Activated CD8-positive, alpha-beta memory T cell treated with anti-CD3 and anti-CD28 coated beads, Interleukin-2, amount 10 ng/mL, durations not matched to agents 7 days and 5 days (primary cell): Measurements from ENCODE around the gene MAML2. TPM values are rescaled to one million over a fixed set of nuclear protein-coding genes. Genes with fewer than 3 reads are reported as not detected.
"Not testable (repeated sequence)": the region's sequence is repeated elsewhere in the genome, so short reads cannot be mapped to it uniquely, and the experiment has no call there.

Experiments used
- ATAC-seq: fragments of 150-1000 bp; cut with Tn5 transposase; one replicate; pipeline ENCODE4 v1.10.0; 2021; ENCODE audit warnings: moderate library complexity
- CTCF ChIA-PET: fragments of 350-600 bp; sonication (Branson Sonifier 250); formaldehyde crosslinking; loops from one replicate; lab custom pipeline; 2021; ENCODE audit warnings: antibody characterized with exemption; lab: Charles Lee
- DNase-seq: peaks from one replicate; pipeline ENCODE4 v3.0.0-alpha.2; 2020
- H3K27ac Mint-ChIP-seq: one replicate; pipeline ENCODE4 v1.8.0; 2021; ENCODE audit warnings: mild to moderate bottlenecking, mixed read lengths
- H3K27me3 Mint-ChIP-seq: one replicate; pipeline ENCODE4 v1.8.0; 2021; ENCODE audit warnings: mixed read lengths
- H3K36me3 Mint-ChIP-seq: one replicate; pipeline ENCODE4 v1.8.0; 2021; ENCODE audit warnings: mild to moderate bottlenecking, mixed read lengths
- H3K4me1 Mint-ChIP-seq: one replicate; pipeline ENCODE4 v1.8.0; 2021; ENCODE audit warnings: mixed read lengths
- H3K4me3 Mint-ChIP-seq: one replicate; pipeline ENCODE4 v1.8.0; 2021; ENCODE audit warnings: mild to moderate bottlenecking, moderate library complexity, mixed read lengths
- H3K9me3 Mint-ChIP-seq: one replicate; pipeline ENCODE4 v1.8.0; 2022; ENCODE audit warnings: low read depth, mixed read lengths
- total RNA-seq, 2 experiments: library from RNA; stranded (reverse); gene quantifications; one replicate each; pipeline ENCODE4 v1.2.3, GENCODE V29; 2021

MAML2 gene
- total RNA-seq, 2 experiments from 2014 or later = 12.7 to 14.5 TPM

DNA sequence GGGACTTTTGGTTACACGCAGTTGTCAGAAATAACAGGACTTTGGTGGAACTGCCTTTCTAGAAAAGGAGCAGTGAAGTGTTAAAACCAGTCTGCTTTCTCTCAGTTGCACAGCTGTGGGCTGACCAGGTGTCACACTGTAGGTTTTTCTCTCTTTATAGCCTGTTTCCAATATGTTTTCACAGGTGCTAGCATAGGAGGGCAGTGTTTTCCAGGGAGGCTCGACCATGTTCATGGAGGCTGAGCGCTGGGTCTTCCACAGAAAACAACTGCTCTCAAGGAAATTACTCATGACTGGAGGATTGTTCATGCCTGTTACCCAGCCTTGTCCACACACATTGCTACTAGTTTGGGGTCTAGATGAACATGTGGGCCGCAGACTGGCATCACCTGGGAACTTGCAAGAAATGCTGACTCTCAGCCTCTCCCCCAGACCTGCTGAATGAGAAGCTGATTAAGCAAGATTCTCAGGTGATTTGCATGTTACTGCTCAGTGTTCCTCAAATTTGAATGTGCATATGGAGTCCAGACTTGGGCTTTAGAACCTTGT is 157.7 kb downstream of the MAML2 start:
- no peaks in the 10 kb centered on the region for H3K9me3 Mint-ChIP-seq
- ATAC-seq = no peak
- no peak for DNase-seq
- no peaks in the 10 kb centered on the region for H3K27me3 Mint-ChIP-seq
- CTCF ChIA-PET = interaction anchor here (0.8 to 1.2 kb wide), 2 partner anchors 9 to 40 kb away, joined by 3 read pairs; no protein-coding TSS in a partner anchor
- H3K4me1 Mint-ChIP-seq = peaks cover 30% of the 10 kb centered on the region
- H3K27ac Mint-ChIP-seq = no peak overlapping the region
- peaks cover 2% of the 10 kb centered on the region for H3K36me3 Mint-ChIP-seq
- H3K4me3 Mint-ChIP-seq = no peak overlapping the region

DNA sequence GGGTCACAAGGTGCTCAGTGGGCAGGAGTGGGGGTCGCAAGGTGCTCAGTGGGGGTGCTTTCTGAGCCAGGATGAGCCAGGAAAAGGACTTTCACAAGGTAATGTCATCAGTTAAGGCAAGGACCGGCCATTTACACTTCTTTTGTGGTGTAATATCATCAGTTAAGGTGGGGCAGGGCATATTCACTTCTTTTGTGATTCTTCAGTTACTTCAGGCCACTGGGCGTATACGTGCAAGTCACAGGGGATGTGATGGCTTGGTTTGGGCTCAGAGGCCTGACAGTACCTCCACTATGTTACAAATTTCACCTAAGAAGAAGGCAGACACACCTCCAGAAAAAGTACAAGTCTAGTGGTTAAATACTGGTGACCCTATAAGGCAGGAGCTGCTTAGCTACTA is 162.1 kb downstream of the MAML2 start:
- DNase-seq, H3K9me3 Mint-ChIP-seq, H3K4me1 Mint-ChIP-seq, H3K4me3 Mint-ChIP-seq, CTCF ChIA-PET, H3K27ac Mint-ChIP-seq, ATAC-seq, H3K27me3 Mint-ChIP-seq: not testable (repeated sequence)
- peaks cover 15% of the 10 kb centered on the region for H3K36me3 Mint-ChIP-seq

DNA sequence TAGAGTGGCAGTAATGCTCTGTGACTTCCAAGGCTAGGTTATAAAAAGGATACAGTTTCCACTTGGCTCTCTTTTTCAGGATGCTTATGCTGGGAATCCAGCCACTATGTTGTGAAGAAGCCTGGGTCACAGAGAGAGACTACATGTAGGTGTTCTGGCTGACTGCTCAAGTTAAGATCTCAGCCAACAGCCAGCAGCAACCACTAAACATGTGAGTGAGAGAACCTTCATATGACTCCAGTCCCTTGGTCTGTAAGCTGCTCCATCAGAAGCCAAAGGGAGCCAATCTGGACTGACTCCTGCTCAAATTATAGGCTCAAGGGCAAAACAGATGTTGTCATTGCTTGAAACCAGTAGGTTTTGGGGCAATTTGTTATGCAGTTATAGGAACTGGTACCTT is 162.7 kb downstream of the MAML2 start:
- DNase-seq = no peak
- H3K4me1 Mint-ChIP-seq = peaks cover 4% of the 10 kb centered on the region
- peaks cover 15% of the 10 kb centered on the region for H3K36me3 Mint-ChIP-seq
- H3K9me3 Mint-ChIP-seq = no peaks in the 10 kb centered on the region
- H3K4me3 Mint-ChIP-seq = no peak overlapping the region
- CTCF ChIA-PET = no interaction called here
- no peak overlapping the region for H3K27ac Mint-ChIP-seq
- ATAC-seq = no peak
- H3K27me3 Mint-ChIP-seq = no peaks in the 10 kb centered on the region

DNA sequence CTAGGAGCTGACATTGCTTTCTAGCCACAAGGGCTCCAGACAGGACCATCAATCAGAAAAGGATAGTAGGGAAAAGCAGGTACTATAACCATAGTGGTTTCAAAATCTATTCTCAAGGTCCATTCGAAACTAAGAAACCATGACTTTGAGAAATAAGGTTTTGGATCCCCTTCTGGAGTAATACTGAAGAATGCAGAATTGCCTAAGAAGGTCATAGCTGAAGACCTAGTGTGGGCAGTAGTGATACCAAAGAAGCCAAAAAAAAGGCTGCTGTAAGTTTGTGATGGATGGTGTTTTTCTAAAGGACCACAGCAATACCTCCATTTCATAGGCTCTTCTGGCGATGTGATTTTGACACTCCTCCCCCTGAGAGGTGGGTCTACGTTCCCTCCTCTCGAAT is 163.1 kb downstream of the MAML2 start:
- Mint-ChIP-seq H3K4me1 (peaks cover 5% of the 10 kb centered on the region), H3K4me3 (no peak overlapping the region), H3K27me3 (no peaks in the 10 kb centered on the region), H3K36me3 (peaks cover 15% of the 10 kb centered on the region), H3K9me3 (no peaks in the 10 kb centered on the region), H3K27ac (no peak overlapping the region)
- no peak for ATAC-seq
- DNase-seq = no peak
- CTCF ChIA-PET = no interaction called here

DNA sequence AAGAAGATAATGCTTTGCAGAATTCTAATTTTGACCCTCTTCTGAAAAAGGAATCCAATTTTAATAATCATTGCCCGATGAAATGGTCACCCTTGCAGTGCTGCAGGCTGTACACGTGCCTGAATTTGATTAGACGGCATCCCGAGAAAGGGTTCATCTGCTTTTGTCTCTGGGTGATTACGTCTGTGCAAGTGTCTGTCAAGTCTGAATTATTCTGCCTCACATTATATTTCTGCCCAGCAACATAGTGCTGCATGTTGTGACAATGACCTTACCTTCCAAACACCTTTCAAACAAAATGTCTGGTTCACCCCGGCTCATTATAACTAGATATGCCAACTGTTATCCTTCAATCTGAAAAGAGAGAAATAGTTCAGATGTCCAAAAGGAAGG is 164.1 kb downstream of the MAML2 start:
- H3K9me3 Mint-ChIP-seq = no peaks in the 10 kb centered on the region
- peaks cover 11% of the 10 kb centered on the region for H3K4me1 Mint-ChIP-seq
- no peak overlapping the region for H3K4me3 Mint-ChIP-seq
- H3K27me3 Mint-ChIP-seq = no peaks in the 10 kb centered on the region
- no peak for ATAC-seq
- no peak overlapping the region for H3K27ac Mint-ChIP-seq
- CTCF ChIA-PET = no interaction called here
- DNase-seq = no peak
- H3K36me3 Mint-ChIP-seq = peaks cover 19% of the 10 kb centered on the region

DNA sequence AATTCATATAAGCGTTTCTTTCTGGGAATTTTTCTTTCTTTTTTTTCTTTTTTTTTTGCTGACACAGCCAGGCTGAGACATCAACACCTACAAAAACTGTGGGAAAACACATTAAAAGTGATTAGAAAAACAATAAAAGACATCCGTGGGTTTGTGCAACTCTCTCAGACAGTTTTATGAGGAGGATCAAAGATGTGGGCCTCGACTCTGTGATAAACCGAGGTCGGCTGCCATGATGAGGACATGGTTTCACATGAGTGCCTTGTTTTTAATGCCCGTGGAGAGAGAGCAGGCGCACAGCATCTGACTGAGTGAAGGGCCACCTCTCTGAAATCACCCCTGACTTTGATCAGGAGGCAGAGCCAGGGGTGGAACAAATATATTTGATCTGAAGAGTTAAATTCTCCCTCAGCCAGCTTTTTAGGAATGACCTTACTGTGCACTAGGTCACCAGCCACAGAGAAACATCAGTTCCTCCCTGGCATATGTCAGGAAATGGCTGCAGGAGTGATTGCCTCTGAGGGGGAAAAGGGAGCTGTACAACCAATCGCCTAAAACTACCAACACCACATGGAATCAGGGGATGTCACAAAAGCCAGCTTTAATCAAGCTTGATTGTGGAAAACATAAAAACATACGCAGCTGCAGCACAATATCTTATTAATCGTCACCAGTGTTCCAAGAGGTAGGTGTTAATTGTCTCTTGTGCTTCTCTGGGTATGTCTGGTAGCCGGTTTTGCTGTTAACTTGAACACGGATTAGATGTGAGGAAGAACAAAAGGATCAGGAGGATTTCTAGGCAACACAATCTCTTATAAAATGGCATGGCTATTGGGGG is 164.7 kb downstream of the MAML2 start:
- no peak for ATAC-seq
- CTCF ChIA-PET = no interaction called here
- peaks cover 17% of the 10 kb centered on the region for H3K4me1 Mint-ChIP-seq

DNA sequence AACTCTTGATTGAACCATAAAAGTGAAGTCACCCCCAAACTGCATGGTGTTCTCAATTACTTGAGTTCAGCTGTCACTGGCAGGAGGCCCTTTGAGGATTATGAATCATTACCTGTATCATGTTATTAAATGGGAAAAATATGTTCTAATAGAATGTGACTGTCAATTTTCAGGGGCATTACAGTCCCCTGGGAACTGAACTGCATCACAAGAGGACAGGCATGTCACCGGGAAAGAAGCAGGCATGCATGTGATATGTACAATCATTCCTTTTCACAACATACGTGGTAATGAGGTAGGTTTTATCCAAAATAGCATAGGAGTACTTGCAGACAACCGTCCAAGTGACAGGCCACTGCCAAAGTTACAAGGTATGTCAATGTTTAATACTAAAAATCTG is 165.8 kb downstream of the MAML2 start:
- no peak for ATAC-seq
- peaks cover 23% of the 10 kb centered on the region for H3K4me1 Mint-ChIP-seq

More for the DNA sequence above, 164.7 kb downstream of the MAML2 start:
- no peaks in the 10 kb centered on the region for H3K9me3 Mint-ChIP-seq
- H3K27ac Mint-ChIP-seq = no peak overlapping the region
- H3K27me3 Mint-ChIP-seq = no peaks in the 10 kb centered on the region
- H3K36me3 Mint-ChIP-seq = peaks cover 24% of the 10 kb centered on the region
- no peak overlapping the region for H3K4me3 Mint-ChIP-seq
- DNase-seq = no peak

DNA sequence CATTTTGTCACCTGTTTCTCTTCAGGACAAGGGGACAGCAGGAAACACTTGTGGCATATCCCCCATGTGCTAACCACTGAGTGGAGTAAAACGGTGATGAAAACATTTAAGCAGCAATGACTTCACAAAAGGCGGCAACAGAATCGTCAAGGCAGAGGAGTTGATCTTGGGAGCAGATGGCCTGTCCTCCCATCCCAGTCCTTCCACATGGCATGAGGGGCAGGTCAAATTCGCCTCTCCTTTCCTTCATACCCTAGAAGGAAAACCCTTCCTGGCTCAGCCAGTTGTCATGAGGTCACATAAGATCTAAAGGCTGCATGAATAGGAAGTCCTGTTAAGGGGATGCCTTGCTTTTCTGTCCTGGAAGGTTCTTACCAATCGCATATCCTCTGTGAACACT is 169.1 kb downstream of the MAML2 start:
- DNase-seq (no peak), ATAC-seq (no peak)
- Mint-ChIP-seq H3K4me1 (peaks cover 38% of the 10 kb centered on the region), H3K9me3 (peaks cover 2% of the 10 kb centered on the region), H3K4me3 (no peak overlapping the region), H3K27ac (no peak overlapping the region), H3K36me3 (peaks cover 36% of the 10 kb centered on the region), H3K27me3 (no peaks in the 10 kb centered on the region)
- CTCF ChIA-PET = no interaction called here

More for the DNA sequence above, 165.8 kb downstream of the MAML2 start:
- no peak for DNase-seq
- Mint-ChIP-seq H3K27ac (no peak overlapping the region), H3K36me3 (peaks cover 27% of the 10 kb centered on the region), H3K9me3 (no peaks in the 10 kb centered on the region), H3K27me3 (no peaks in the 10 kb centered on the region), H3K4me3 (no peak overlapping the region)
- CTCF ChIA-PET = interaction anchor here (1.2 kb wide), 1 partner anchor 16 kb away, joined by 4 read pairs; no protein-coding TSS in a partner anchor

DNA sequence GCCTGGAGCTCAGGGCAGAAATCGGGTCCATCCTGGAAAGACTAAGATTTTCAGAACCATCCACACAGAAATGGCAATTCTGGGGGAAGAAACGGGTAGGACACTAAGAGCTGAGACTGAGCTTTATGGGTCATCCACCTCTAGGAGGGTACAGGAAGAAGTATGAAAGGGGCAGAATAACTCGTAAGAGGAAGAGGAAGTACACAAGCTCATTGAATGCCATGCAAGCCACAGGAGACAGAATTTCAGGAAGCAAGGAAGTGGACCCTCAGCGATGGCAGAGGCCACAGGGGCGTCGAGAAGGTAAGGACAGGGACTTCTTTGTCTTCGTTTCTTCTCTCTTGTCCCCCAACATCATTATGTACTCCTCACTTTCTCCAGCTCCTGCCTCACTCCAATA is 169.6 kb downstream of the MAML2 start:
- no peak for DNase-seq
- no peaks in the 10 kb centered on the region for H3K27me3 Mint-ChIP-seq
- H3K36me3 Mint-ChIP-seq = peaks cover 34% of the 10 kb centered on the region
- CTCF ChIA-PET = interaction anchor here (0.8 kb wide), 1 partner anchor 9 kb away, joined by 4 read pairs; no protein-coding TSS in a partner anchor
- no peak overlapping the region for H3K27ac Mint-ChIP-seq
- peaks cover 43% of the 10 kb centered on the region for H3K4me1 Mint-ChIP-seq
- peaks cover 2% of the 10 kb centered on the region for H3K9me3 Mint-ChIP-seq
- H3K4me3 Mint-ChIP-seq = no peak overlapping the region
- ATAC-seq = no peak

DNA sequence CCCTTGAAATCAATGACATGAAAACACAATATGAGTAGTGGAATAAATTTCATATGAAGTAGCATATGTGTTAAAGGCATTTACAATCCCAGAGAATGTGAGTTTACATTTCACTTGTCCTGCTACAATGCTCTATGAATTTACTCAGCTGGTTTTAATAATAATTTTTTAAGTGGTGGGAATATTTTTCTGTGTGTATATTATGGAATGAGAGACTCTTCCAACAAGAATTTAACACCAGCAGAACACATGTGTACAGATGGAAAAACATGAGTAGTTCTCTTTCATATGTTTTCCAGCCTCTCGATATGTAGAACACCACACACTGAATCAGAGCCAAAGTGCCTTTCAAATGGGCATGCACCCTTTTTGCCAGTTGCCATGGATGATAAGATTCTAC is 170.4 kb downstream of the MAML2 start:
- Mint-ChIP-seq H3K27me3 (no peaks in the 10 kb centered on the region), H3K4me1 (peaks cover 42% of the 10 kb centered on the region), H3K4me3 (no peak overlapping the region), H3K9me3 (peaks cover 2% of the 10 kb centered on the region), H3K27ac (no peak overlapping the region), H3K36me3 (peaks cover 31% of the 10 kb centered on the region)
- CTCF ChIA-PET = interaction anchor here (0.8 kb wide), 1 partner anchor 9 kb away, joined by 4 read pairs; no protein-coding TSS in a partner anchor
- ATAC-seq (no peak), DNase-seq (no peak)

DNA sequence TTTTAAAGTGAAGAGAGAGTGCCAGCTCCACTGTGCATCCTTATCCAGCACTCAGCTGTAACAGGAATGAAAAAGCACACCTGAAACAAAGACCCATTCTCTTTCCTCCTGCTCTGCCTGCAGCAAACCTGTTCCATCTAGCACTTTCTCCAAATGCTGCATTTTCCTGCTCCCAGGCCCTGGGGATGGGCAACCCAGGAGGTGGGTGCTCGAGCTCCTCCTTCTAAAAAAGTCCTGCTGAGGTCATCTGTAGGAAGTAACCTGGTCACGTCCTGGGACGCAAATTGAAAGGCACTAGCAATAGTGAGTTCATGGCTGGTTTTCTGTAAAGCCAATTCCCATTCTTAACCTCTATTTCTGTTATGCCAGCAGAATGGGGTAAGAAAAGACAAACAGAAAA is 173.7 kb downstream of the MAML2 start:
- ATAC-seq = no peak
- no peak for DNase-seq
- Mint-ChIP-seq H3K27ac (no peak overlapping the region), H3K36me3 (peaks cover 26% of the 10 kb centered on the region), H3K4me3 (no peak overlapping the region), H3K4me1 (peaks cover 47% of the 10 kb centered on the region), H3K27me3 (no peaks in the 10 kb centered on the region), H3K9me3 (peaks cover 2% of the 10 kb centered on the region)
- CTCF ChIA-PET = interaction anchor here (1.2 kb wide), 1 partner anchor 173 kb away, joined by 3 read pairs; no protein-coding TSS in a partner anchor

DNA sequence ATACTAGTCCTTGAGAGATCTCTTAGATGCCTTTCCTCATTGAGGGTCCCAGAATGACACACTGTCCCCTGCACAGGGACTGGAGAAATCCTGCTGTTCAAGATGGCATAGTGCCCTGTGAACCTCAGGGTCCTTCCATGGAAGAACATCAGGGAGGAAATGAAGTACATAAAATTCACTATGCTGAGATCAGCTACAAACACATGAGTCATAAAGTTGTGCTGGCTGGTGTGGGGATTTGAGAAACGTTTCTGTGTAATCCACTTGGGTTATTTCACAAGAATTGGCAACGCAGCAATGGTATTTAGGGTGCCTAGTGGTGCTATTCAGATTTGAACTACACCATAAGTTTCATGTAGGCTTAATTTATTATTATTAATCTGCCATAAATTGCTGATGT is 174.4 kb downstream of the MAML2 start:
- H3K4me1 Mint-ChIP-seq = peaks cover 42% of the 10 kb centered on the region
- no peak overlapping the region for H3K27ac Mint-ChIP-seq
- peak; percentile 55 for ATAC-seq
- peak; percentile 41 for DNase-seq
- CTCF ChIA-PET = interaction anchor here (1.2 kb wide), 1 partner anchor 173 kb away, joined by 3 read pairs; no protein-coding TSS in a partner anchor
- H3K36me3 Mint-ChIP-seq = peaks cover 21% of the 10 kb centered on the region
- H3K4me3 Mint-ChIP-seq = no peak overlapping the region
- no peaks in the 10 kb centered on the region for H3K27me3 Mint-ChIP-seq
- peaks cover 2% of the 10 kb centered on the region for H3K9me3 Mint-ChIP-seq

DNA sequence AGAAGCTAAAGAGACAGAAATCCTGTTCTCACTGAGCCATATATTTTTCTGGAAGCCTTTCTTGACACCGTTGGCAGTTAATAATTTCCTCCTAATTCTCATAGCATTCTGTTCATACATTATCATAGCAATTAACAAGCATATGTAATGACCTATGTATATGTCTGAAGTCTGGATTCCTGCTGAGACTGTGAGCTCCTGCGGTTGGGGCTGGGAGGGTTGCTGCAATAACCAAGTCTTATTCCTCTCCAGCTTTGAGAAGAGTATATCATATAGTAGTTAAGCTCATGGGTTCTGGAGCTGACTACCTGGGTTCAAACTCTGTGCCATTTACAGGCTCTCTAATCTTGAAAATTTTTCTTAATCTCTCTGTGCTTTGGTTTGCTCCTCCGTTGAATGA is 175.2 kb downstream of the MAML2 start:
- ATAC-seq = no peak
- peaks cover 33% of the 10 kb centered on the region for H3K4me1 Mint-ChIP-seq
- CTCF ChIA-PET = interaction anchor here (1.1 kb wide), 1 partner anchor 9 kb away, joined by 3 read pairs; no protein-coding TSS in a partner anchor

More for the DNA sequence above, 175.2 kb downstream of the MAML2 start:
- Mint-ChIP-seq H3K27ac (no peak overlapping the region), H3K36me3 (peaks cover 16% of the 10 kb centered on the region), H3K4me3 (no peak overlapping the region), H3K27me3 (no peaks in the 10 kb centered on the region), H3K9me3 (peaks cover 2% of the 10 kb centered on the region)
- DNase-seq = no peak
